ENCODE data around the gene WDR90. TPM values are rescaled to one million over a fixed set of nuclear protein-coding genes. Genes with fewer than 3 reads are reported as not detected.

WDR90 gene
- total and polyA plus RNA-seq, 2 of the 13 experiments (the other 11 are each of a cell fraction or from before 2014, with no cell fraction given), result 14.9 to 28.9 TPM

GRCh38 chr16:648781-649589 lies at the start of gene WDR90 (continued):
- TF ChIP-seq MYC (CRISPR knock-in tag; IDR thresholded peaks at IDR 0.05; ENCODE audit: borderline replicate concordance) (peak; percentile 88; the same call in 1 of the 2 replicates), FIP1L1 (IDR thresholded peaks at IDR 0.05; ENCODE audit: borderline replicate concordance, insufficient read depth, low read depth, low read length) (peak; percentile 84; the same call in 1 of the 2 replicates), ZNF331 (CRISPR knock-in tag; IDR thresholded peaks at IDR 0.05) (peak; percentile 60; the same call in 1 of the 2 replicates), ZNF619 (CRISPR knock-in tag; IDR thresholded peaks at IDR 0.05) (peak; percentile 44; the same call in 1 of the 2 replicates), NR1H2 (CRISPR knock-in tag; IDR thresholded peaks at IDR 0.05; ENCODE audit: borderline replicate concordance, low read depth) (peak; percentile 81), ZNF83 (CRISPR knock-in tag; IDR thresholded peaks at IDR 0.05; ENCODE audit: borderline replicate concordance) (no peak), ZNF567 (CRISPR knock-in tag; IDR thresholded peaks at IDR 0.05; ENCODE audit: borderline replicate concordance) (peak; percentile 90; the same call in 1 of the 2 replicates), ZFX (CRISPR knock-in tag; IDR thresholded peaks at IDR 0.05; ENCODE audit: low read depth) (peak; percentile 98), SALL1 (CRISPR knock-in tag; IDR thresholded peaks at IDR 0.05) (peak; percentile 91), SPEN (CRISPR knock-in tag; IDR thresholded peaks at IDR 0.05; ENCODE audit: low read depth) (peak; percentile 98), EEA1 (CRISPR knock-in tag; IDR thresholded peaks at IDR 0.05; ENCODE audit: borderline replicate concordance) (peak; percentile 75; the same call in 1 of the 2 replicates), ZNF251 (CRISPR knock-in tag; IDR thresholded peaks at IDR 0.05) (no peak), ZNF17 (CRISPR knock-in tag; IDR thresholded peaks at IDR 0.05) (no peak), ELF4 (CRISPR knock-in tag; IDR thresholded peaks at IDR 0.05; ENCODE audit: borderline replicate concordance) (peak; percentile 60; the same call in 1 of the 2 replicates), HNF4A (CRISPR knock-in tag; IDR thresholded peaks at IDR 0.05) (peak; percentile 78), POGZ (CRISPR knock-in tag; IDR thresholded peaks at IDR 0.05) (peak; percentile 92), TOPORS (CRISPR knock-in tag; IDR thresholded peaks at IDR 0.05) (peak; percentile 93), ZNF367 (CRISPR knock-in tag; IDR thresholded peaks at IDR 0.05; ENCODE audit: borderline replicate concordance) (no peak; the same call in 1 of the 2 replicates), LBX2 (CRISPR knock-in tag; IDR thresholded peaks at IDR 0.05; ENCODE audit: borderline replicate concordance) (peak; percentile 76; the same call in 1 of the 2 replicates), ISL2 (CRISPR knock-in tag; IDR thresholded peaks at IDR 0.05) (peak; percentile 57), RFX5 (IDR thresholded peaks at IDR 0.05; ENCODE audit: low read depth, low read length) (peak; percentile 53; the same call in 1 of the 2 replicates), ZNF136 (CRISPR knock-in tag; IDR thresholded peaks at IDR 0.05; ENCODE audit: low read depth) (no peak; the same call in 1 of the 2 replicates), ATF3 (CRISPR knock-in tag; IDR thresholded peaks at IDR 0.05) (peak; percentile 69; the same call in 1 of the 2 replicates)
- TF ChIP-seq, protein P1, sequence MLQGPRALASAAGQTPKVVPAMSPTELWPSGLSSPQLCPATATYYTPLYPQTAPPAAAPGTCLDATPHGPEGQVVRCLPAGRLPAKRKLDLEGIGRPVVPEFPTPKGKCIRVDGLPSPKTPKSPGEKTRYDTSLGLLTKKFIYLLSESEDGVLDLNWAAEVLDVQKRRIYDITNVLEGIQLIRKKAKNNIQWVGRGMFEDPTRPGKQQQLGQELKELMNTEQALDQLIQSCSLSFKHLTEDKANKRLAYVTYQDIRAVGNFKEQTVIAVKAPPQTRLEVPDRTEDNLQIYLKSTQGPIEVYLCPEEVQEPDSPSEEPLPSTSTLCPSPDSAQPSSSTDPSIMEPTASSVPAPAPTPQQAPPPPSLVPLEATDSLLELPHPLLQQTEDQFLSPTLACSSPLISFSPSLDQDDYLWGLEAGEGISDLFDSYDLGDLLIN (CRISPR knock-in tag; IDR thresholded peaks at IDR 0.05; ENCODE audit: borderline replicate concordance), result peak; percentile 19; the same call in 1 of the 2 replicates
- TF ChIP-seq, protein P2, sequence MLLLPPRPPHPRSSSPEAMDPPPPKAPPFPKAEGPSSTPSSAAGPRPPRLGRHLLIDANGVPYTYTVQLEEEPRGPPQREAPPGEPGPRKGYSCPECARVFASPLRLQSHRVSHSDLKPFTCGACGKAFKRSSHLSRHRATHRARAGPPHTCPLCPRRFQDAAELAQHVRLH (CRISPR knock-in tag; IDR thresholded peaks at IDR 0.05; ENCODE audit: borderline replicate concordance, low read depth), result peak; percentile 37; the same call in 1 of the 2 replicates
- TF ChIP-seq, protein P3, sequence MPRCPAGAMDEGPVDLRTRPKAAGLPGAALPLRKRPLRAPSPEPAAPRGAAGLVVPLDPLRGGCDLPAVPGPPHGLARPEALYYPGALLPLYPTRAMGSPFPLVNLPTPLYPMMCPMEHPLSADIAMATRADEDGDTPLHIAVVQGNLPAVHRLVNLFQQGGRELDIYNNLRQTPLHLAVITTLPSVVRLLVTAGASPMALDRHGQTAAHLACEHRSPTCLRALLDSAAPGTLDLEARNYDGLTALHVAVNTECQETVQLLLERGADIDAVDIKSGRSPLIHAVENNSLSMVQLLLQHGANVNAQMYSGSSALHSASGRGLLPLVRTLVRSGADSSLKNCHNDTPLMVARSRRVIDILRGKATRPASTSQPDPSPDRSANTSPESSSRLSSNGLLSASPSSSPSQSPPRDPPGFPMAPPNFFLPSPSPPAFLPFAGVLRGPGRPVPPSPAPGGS (CRISPR knock-in tag; IDR thresholded peaks at IDR 0.05), result peak; percentile 67
